GM12878 (cell line): Measurements from ENCODE around the gene FER1L5. TPM values are rescaled to one million over a fixed set of nuclear protein-coding genes. Genes with fewer than 3 reads are reported as not detected.

ENCODE experiments used
- ATAC-seq: fragments of 200-7000 bp; cut with Tn5 transposase; 3 replicates; pipeline ENCODE4 v1.9.1; 2020; ENCODE audit warnings: mild to moderate bottlenecking, moderate library complexity
- BruUV-seq: library from RNA; stranded (reverse); fragments of 400-500 nt; replicated peaks from 2 replicates; lab custom pipeline; 2021; lab: Mats Ljungman, UMichigan
- CTCF ChIA-PET: fragments of 300-600 bp; sonication (Branson Sonifier 250); formaldehyde crosslinking; extraction: SDS; loops from one replicate; lab custom pipeline; 2021; ENCODE audit warnings: inconsistent platforms; lab: Yijun Ruan, JAX
- POLR2A ChIA-PET: fragments of 350-600 bp; formaldehyde crosslinking; extraction: SDS; loops from one replicate; lab custom pipeline; 2021; ENCODE audit warnings: inconsistent platforms; lab: Charles Lee
- RAD21 ChIA-PET: fragments of 300-600 bp; sonication (Branson Sonifier 250); formaldehyde crosslinking; loops from one replicate; lab custom pipeline; 2023; ENCODE audit warnings: antibody characterized with exemption; ENCODE audit not compliant: unreplicated experiment; lab: Charles Lee
- SMC1A ChIA-PET: fragments of 300-600 bp; sonication (Branson Sonifier 250); formaldehyde crosslinking; loops from one replicate; lab custom pipeline; 2023; ENCODE audit not compliant: unreplicated experiment, uncharacterized antibody; lab: Charles Lee
- DNase-seq: peaks from one replicate; pipeline ENCODE4 v3.0.0-alpha.2; 2011; ENCODE audit warnings: low read depth, low spot score
- FAIRE-seq: peaks from 3 replicates; lab custom pipeline; 2011; peaks lifted over from hg19 to GRCh38; lab: Jason Lieb, UNC
- H2AFZ ChIP-seq: 2 replicates; pipeline ENCODE4 v1.6.0; 2011; ENCODE audit warnings: low read depth, low read length, control low read depth; ENCODE audit not compliant: control insufficient read depth
- H3K27ac ChIP-seq: 2 replicates; pipeline ENCODE4 v1.5.1; 2011; ENCODE audit warnings: control low read depth; ENCODE audit not compliant: control insufficient read depth, insufficient read depth
- H3K27me3 ChIP-seq, 2 experiments: replicated peaks in 1 of 2; 2 replicates each; pipeline versions ENCODE4 v1.6.0 to v1.6.1; 2011; ENCODE audit warnings: low read length in 1 of 2; ENCODE audit not compliant: control insufficient read depth in 2 of 2, insufficient read depth in 2 of 2
- H3K36me3 ChIP-seq, 2 experiments: 2 replicates each; pipeline ENCODE4 v1.5.1; 2011; ENCODE audit warnings: low read length in 1 of 2; ENCODE audit not compliant: control insufficient read depth in 2 of 2, insufficient read depth in 2 of 2
- H3K4me1 ChIP-seq: 2 replicates; pipeline ENCODE4 v1.6.1; 2011; ENCODE audit warnings: mild to moderate bottlenecking, low read length, moderate library complexity, mixed read lengths; ENCODE audit not compliant: control insufficient read depth, insufficient read depth
- H3K4me2 ChIP-seq: 2 replicates; pipeline ENCODE4 v1.6.0; 2011; ENCODE audit warnings: control low read depth; ENCODE audit not compliant: control insufficient read depth, insufficient read depth
- H3K4me3 ChIP-seq: fragments of 200-600 bp; sonication (generic); 2 replicates; pipeline ENCODE4 v1.5.1; 2016
- H3K79me2 ChIP-seq: 2 replicates; pipeline ENCODE4 v1.6.0; 2011; ENCODE audit warnings: low read length; ENCODE audit not compliant: control insufficient read depth, insufficient read depth
- H3K9ac ChIP-seq: 2 replicates; pipeline ENCODE4 v1.8.0; 2011; ENCODE audit warnings: low read length, control low read depth, mixed read lengths; ENCODE audit not compliant: control insufficient read depth, insufficient read depth
- H3K9me3 ChIP-seq: replicated peaks from 3 replicates; pipeline ENCODE4 v1.5.1; 2011; ENCODE audit warnings: mild to moderate bottlenecking, low read length; ENCODE audit not compliant: control insufficient read depth, insufficient read depth
- H4K20me1 ChIP-seq: 2 replicates; pipeline ENCODE4 v1.6.0; 2011; ENCODE audit not compliant: control insufficient read depth, insufficient read depth
- NR2F1 ChIP-seq: fragments of 450-650 bp; conservative IDR thresholded peaks from 2 replicates; pipeline ENCODE4 v1.6.1; 2017; ENCODE audit warnings: mild to moderate bottlenecking
- PAX5 ChIP-seq: IDR thresholded peaks from 2 replicates; pipeline ENCODE4 v1.6.1; 2011; ENCODE audit warnings: low read depth, low read length, borderline replicate concordance
- WRNIP1 ChIP-seq: IDR thresholded peaks from 2 replicates; pipeline ENCODE4 v1.6.1; 2011; ENCODE audit warnings: low read depth, low read length, improper control_type of control experiment, borderline replicate concordance
- YY1 ChIP-seq: IDR thresholded peaks from 2 replicates; pipeline ENCODE4 v1.6.1; 2011; ENCODE audit warnings: low read depth, mild to moderate bottlenecking, low read length
- WGBS: methylation state at CpG from one replicate; pipeline ENCODE4 v1.1.6; 2016; ENCODE audit warnings: low lambda C conversion rate; ENCODE audit not compliant: insufficient replicate concordance, insufficient coverage; ENCODE audit errors: missing lambda C conversion rate; 5-methylcytosine and 5-hydroxymethylcytosine counted together
- in situ Hi-C: fragments of 300-500 bp; cut with MboI; formaldehyde crosslinking; loops from 9 replicates; pipeline ENCODE4 v1.14.3; 2018; ENCODE audit warnings: mixed read lengths
- intact Hi-C: fragments of 100-400 bp; cut with micrococcal nuclease; formaldehyde crosslinking; loops from one replicate; pipeline ENCODE4 v1.14.2; 2022; ENCODE audit not compliant: unreplicated experiment
- polyA plus RNA-seq, 11 experiments: library from polyadenylated mRNA; depleted of rRNA in 4 of 11; unstranded in 6 of 11; stranded (reverse) in 5 of 11; fragments of >200 nt; fragmentation: Nextera tagmentation in 4 of 11; fragmentation: Illumina TruSeq in 1 of 11; extraction: Ambion mirVana in 4 of 11; extraction: Trizol in 1 of 11; gene quantifications; 1 replicate in 1 of 11; 2 replicates in 10 of 11; pipeline versions ENCODE4 v1.2.1 to v1.2.3, GENCODE V29; 2011 to 2016; ENCODE audit warnings: inconsistent platforms in 2 of 11, missing spikeins in 2 of 11, low read depth in 1 of 11
- total RNA-seq, 4 experiments: library from RNA; depleted of rRNA in 3 of 4; stranded (reverse); fragments of >200 nt in 3 of 4; fragmentation: Illumina TruSeq in 1 of 4; extraction: Trizol in 1 of 4; gene quantifications; 2 replicates each; pipeline versions ENCODE4 v1.2.1 to v1.2.3, GENCODE V29; 2013 to 2021
- TF ChIP-seq, protein P1 (sequence below): IDR thresholded peaks from 2 replicates; pipeline ENCODE4 v1.6.1; 2012; ENCODE audit warnings: low read length, inconsistent platforms

FER1L5 gene
- total and polyA plus RNA-seq, 10 of the 15 experiments (the other 5 are each of a cell fraction or from before 2014, with no cell fraction given), result not detected

DNA sequence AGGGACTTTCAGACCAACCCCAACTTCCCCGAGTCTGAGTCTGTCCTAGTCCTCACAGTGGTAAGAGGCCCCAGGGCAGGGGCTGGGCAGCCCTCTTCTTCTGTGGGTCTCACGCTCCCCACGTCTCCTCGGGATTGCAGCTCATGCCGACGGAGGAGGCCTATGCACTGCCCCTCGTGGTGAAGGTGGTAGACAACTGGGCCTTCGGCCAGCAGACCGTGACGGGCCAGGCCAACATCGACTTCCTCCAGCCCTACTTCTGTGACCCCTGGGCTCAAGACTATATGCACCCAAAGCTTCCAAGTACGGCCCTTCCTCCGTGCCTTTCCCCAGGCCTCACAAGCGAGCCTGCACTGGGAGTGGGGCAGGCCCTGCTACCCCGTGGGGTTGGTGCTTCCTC lies 53.0 kb downstream of the FER1L5 start:
- Histone ChIP-seq H3K4me2 (no peak overlapping the region), H3K27ac (no peak overlapping the region), H3K79me2 (no peaks in the 10 kb centered on the region), H3K9me3 (no peaks in the 10 kb centered on the region), H4K20me1 (no peaks in the 10 kb centered on the region), H3K27me3 (no peaks in the 10 kb centered on the region), H3K9ac (no peak overlapping the region), H3K4me3 (no peak overlapping the region), H3K4me1 (no peaks in the 10 kb centered on the region), H3K36me3 (no peaks in the 10 kb centered on the region), H2AFZ (no peak overlapping the region)
- ChIA-PET CTCF (interaction anchor here (0.5 kb wide), 1 partner anchor 56 kb away, joined by 5 read pairs; no protein-coding TSS in a partner anchor), SMC1A (no interaction called here), POLR2A (no interaction called here), RAD21 (no interaction called here)
- intact Hi-C loops, result no loop called here
- peak; percentile 41; the same call in 2 of the 3 replicates for ATAC-seq
- no peak for FAIRE-seq
- 69% methylated on average over 15 of the region's 15 CpGs for WGBS
- in situ Hi-C loops, result no loop called here
- TF ChIP-seq PAX5, result peak; percentile 86
- no peak for TF ChIP-seq NR2F1
- BruUV-seq, result no TSS peak
- no peak for DNase-seq

DNA sequence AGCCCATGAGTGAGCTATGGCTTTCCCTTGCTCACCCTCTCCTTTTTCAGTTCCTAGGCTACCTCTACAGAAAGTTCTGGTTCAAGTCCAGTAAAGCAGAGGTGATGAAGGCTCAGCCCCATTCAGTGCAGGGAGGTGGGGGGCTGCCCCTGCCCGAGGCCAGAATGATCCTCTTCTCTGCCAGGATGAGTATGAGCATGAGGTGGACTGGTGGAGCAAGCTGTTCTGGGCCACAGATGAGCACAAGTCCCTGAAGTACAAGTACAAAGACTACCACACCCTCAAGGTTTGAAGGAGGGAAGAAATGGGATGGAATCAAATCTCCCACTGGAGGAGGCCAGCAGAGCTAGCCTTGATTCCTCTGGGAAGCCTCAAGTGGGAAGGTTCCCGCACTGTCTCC lies 54.9 kb downstream of the FER1L5 start:
- Histone ChIP-seq H3K27ac (no peak overlapping the region), H3K4me2 (no peak overlapping the region), H3K27me3 (no peaks in the 10 kb centered on the region), H4K20me1 (no peaks in the 10 kb centered on the region), H3K9me3 (no peaks in the 10 kb centered on the region), H3K9ac (no peak overlapping the region), H3K36me3 (no peaks in the 10 kb centered on the region), H3K79me2 (no peaks in the 10 kb centered on the region), H3K4me1 (no peaks in the 10 kb centered on the region), H3K4me3 (no peak overlapping the region), H2AFZ (no peak overlapping the region)
- ChIA-PET SMC1A (no interaction called here), POLR2A (no interaction called here), RAD21 (no interaction called here), CTCF (no interaction called here)
- no peak for DNase-seq
- FAIRE-seq, result no peak
- BruUV-seq, result no TSS peak
- 38% methylated on average over 2 of the region's 2 CpGs for WGBS
- intact Hi-C loops, result no loop called here
- in situ Hi-C loops, result no loop called here
- no peak for TF ChIP-seq WRNIP1
- no peak for TF ChIP-seq YY1
- TF ChIP-seq, protein P1, sequence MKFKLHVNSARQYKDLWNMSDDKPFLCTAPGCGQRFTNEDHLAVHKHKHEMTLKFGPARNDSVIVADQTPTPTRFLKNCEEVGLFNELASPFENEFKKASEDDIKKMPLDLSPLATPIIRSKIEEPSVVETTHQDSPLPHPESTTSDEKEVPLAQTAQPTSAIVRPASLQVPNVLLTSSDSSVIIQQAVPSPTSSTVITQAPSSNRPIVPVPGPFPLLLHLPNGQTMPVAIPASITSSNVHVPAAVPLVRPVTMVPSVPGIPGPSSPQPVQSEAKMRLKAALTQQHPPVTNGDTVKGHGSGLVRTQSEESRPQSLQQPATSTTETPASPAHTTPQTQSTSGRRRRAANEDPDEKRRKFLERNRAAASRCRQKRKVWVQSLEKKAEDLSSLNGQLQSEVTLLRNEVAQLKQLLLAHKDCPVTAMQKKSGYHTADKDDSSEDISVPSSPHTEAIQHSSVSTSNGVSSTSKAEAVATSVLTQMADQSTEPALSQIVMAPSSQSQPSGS, result no peak
- no peak for ATAC-seq
